Stimulated activated naive CD4-positive, alpha-beta T cell treated with Interleukin-2 at 50 U/mL for 16 hours (primary cell): ENCODE data around the gene TMEM163.
"Not testable (repeated sequence)": the region's sequence is repeated elsewhere in the genome, so short reads cannot be mapped to it uniquely, and the experiment has no call there.

Source experiments
- DNase-seq: peaks from one replicate; lab custom pipeline; 2025; lab: John Stamatoyannopoulos, UW

The TMEM163 gene

DNA sequence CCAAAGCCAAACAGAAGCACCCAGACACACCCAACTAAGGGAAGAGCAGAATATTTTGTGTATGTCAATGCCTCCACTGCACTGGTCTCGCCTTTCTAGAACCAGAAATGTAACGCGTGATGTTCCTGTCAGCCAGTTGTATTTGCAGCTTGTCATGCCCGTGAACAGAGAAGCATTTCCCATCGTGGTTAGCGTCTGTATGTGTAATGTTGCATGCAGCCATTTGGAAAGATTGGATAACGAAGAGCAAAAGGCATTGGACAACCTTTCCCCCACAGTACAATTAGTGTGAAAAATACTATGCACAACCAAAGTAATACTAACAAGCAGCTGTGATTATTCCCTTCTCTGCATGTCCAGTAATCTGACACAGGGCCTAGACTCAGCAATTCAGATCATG lies 140.5 kb downstream of the TMEM163 start:
- DNase-seq = no peak

GRCh38 chr2:134576478-134576877 lies 142.3 kb downstream of the TMEM163 start:
- DNase-seq = no peak

GRCh38 chr2:134575888-134576287 lies 142.9 kb downstream of the TMEM163 start:
- DNase-seq = no peak

DNA sequence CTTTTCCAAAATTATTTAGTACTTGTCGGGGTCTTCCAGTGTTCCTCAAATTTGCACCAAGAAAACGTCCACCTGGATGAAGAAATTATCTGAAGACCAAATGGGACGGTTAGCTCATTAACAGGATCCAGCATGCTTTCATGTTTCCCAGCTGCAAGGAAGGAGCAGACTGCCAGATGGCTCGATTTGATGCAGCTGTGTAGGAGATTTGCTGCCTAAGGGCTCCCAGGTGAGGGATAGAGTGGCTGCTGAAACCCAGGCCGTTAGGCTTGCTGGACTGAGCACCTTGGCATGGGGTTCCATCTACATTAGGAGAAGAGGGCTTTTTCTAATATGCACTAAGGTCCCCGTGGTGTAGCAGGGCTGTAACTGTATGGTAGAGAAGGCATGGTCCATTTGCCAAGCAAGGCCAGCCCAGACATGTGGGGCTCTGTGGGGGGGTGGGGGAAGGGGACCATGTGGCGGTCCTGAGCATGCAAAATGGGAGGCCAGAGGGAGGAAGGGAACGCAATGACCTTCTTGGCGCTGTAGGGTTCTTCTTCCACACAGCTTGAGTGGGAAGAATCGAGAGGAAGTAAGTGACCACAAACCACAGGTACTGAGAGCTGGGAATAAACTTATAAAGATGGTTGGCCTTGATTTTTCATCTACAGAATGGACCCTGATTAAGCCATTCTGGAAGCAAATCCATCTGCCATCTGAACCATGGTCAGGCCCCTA lies 144.0 kb downstream of the TMEM163 start:
- no peak for DNase-seq

DNA sequence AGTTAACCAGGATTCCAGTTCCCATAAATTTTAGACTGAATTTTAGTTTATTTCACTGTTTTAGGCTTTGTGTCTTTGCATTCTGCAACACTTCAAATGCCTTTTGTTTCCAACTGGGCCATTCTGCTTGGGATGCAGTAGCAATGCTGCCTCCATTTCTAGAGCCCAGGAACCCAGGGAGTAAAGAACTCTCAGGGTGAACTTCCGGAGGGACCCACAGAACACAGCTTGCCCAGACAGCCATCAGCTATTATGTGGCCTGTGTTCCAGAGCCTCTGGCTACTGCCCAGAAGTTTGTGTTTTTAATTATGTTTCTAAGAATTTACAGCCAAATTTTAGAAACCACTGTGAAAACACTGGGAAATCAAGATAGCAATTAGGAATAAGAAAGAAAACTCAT lies 145.1 kb downstream of the TMEM163 start:
- no peak for DNase-seq

GRCh38 chr2:134573085-134573370 lies 145.8 kb downstream of the TMEM163 start:
- DNase-seq = no peak

- no peak for DNase-seq
Observed at GRCh38 chr2:134572314-134573084, 146.3 kb downstream of the TMEM163 start.

- DNase-seq = no peak
Observed at GRCh38 chr2:134570676-134571075, 148.1 kb downstream of the TMEM163 start.

DNA sequence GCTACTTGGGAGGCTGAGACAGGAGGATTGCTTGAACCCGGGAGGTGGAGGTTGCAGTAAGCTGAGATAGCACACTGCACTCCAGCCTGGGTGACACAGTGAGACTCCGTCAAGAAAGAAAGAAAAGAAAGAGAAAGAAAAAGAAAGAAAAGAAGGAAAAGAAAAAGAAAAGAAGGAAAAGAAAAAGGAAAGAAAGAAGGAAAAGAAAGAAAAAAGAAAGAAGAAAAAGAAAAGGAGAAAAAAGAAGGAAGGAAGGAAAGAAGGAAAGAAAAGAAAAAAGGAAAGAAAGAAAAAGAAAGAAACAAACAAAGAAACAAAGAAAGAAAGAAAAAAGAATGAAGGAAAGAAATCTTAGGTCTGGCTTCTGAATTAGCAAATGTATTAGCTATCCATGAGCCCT lies 150.4 kb downstream of the TMEM163 start:
- DNase-seq = no peak

- DNase-seq = no peak
Observed at GRCh38 chr2:134567666-134568065, 151.1 kb downstream of the TMEM163 start.

GRCh38 chr2:134564955-134565354 lies 153.8 kb downstream of the TMEM163 start:
- DNase-seq = not testable (repeated sequence)

- DNase-seq = no peak
Observed at GRCh38 chr2:134564549-134564948, 154.3 kb downstream of the TMEM163 start.

- no peak for DNase-seq
Observed at GRCh38 chr2:134558208-134558830, 160.5 kb downstream of the TMEM163 start.

DNA sequence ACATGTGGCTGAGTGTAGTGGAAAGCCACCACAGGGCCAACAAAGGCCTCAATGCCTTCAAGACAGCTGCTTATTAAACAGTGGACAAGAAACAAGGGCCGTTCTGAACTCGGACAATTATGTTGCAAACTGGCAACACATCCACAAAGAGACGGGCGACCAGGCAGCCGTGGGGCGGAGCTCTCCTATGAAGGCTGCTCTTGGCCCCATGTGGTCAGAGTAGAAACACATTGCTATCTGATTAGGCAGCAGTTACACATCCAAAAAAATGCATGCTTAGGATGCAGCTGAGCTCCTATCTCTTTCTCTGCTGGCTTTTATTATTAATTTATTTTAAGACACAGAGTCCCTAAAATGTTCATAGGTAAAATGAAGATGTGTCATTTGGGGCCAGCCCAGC lies 163.4 kb downstream of the TMEM163 start:
- no peak for DNase-seq

DNA sequence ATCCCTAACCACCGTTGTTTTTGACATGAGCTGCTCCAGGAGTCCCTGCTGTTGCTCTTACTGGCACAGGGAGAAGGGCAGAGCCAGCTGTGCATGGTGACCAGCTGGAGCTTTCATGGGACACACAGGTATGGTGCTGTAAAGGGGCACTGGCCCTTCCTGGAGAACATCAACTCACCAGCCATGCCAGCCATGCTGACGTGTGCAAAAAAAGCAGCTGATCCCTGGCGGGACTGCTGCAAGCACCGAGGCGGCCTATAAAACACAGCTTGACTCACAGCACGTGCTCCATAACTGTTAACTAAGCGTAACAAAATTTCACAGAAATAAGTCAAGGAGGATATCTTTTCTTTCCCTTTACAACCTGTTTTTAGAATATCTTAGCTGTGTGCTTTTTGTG lies 165.1 kb downstream of the TMEM163 start:
- no peak for DNase-seq

DNA sequence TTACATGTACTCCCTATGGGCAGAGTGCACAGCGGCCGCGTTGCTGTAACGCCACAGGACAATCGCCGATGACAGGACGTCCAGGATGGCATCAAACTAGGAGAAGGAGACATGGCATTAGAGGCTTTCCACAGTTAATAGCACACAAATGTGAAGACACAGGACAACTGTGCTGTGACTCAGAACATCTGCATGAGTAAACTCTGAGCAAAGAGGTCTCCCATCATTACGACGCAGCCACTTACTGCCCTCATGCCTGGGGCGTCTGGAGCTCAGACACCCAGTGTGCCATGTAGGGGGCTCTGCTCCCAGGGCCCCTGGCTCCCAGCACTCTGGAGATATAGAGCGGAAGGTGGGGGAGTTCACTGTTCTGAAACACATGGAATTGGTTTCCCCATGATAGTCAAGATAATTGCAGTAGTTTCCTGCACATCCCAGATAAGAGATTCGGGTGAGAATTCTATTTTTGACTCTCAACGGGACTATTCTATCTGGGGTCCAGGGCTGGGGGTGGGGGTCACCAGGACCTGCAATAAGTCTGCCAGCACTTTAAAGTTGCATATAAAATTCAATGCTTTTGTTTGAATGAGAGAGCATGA lies 168.1 kb downstream of the TMEM163 start:
- no peak for DNase-seq

- DNase-seq = no peak
Observed at GRCh38 chr2:134549104-134549503, 169.7 kb downstream of the TMEM163 start.

- no peak for DNase-seq
Observed at GRCh38 chr2:134540990-134541389, 177.8 kb downstream of the TMEM163 start.

DNA sequence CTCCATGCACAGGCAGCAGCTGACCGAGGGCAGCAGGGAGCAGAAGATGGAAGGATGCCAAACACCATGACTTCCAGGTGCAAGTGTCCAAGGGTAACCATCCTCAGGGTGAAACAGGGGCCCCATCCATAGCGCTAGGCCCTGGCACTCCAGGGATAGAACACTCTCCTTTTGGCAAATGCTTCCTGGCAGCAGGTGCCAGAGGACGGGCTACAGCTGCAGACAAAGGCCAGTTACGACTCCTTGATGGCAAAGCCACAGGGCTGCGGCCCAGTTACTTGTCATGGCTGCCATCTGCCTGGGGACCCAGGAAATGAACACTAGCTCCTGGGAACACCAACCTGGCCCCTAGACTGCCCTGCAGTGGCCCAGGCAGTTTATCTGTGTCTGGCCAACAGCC lies 178.8 kb downstream of the TMEM163 start:
- DNase-seq = no peak

GRCh38 chr2:134537702-134538101 lies 181.1 kb downstream of the TMEM163 start:
- DNase-seq = no peak

- no peak for DNase-seq
Observed at GRCh38 chr2:134537121-134537520, 181.7 kb downstream of the TMEM163 start.

- DNase-seq = no peak
Observed at GRCh38 chr2:134536296-134536695, 182.5 kb downstream of the TMEM163 start.

- no peak for DNase-seq
Observed at GRCh38 chr2:134532537-134532936, 186.3 kb downstream of the TMEM163 start.
